ENCODE results near the gene INSIG1.

DNA sequence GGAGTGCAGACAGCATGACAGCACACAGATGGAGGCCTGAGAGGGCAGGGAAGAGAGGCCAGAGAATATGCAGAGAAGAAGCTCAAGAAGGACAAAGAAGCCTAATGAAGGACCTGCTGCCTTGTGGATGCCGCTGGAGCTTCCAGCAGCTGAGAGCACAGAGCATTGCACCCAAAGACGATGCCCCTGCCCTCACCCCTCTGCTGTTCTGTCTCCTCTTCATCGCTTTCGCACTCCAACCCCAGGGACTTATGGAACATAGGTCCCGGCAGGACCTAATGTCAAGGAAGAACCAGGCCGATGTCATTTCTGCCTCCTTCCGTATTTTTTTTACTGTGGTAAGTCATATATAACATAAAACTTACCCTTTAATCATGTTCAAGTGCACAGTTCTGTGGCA is 12.3 kb upstream of the INSIG1 start:
- TF ChIP-seq, protein P1, sequence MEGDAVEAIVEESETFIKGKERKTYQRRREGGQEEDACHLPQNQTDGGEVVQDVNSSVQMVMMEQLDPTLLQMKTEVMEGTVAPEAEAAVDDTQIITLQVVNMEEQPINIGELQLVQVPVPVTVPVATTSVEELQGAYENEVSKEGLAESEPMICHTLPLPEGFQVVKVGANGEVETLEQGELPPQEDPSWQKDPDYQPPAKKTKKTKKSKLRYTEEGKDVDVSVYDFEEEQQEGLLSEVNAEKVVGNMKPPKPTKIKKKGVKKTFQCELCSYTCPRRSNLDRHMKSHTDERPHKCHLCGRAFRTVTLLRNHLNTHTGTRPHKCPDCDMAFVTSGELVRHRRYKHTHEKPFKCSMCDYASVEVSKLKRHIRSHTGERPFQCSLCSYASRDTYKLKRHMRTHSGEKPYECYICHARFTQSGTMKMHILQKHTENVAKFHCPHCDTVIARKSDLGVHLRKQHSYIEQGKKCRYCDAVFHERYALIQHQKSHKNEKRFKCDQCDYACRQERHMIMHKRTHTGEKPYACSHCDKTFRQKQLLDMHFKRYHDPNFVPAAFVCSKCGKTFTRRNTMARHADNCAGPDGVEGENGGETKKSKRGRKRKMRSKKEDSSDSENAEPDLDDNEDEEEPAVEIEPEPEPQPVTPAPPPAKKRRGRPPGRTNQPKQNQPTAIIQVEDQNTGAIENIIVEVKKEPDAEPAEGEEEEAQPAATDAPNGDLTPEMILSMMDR (IDR thresholded peaks at IDR 0.05; ENCODE audit: extremely low read depth in 1 of 2, insufficient read depth in 1 of 2, low read depth in 1 of 2, low read length in 2 of 2), result no peak
- TF ChIP-seq POLR2A (IDR thresholded peaks at IDR 0.05; ENCODE audit: low read depth, low read length), result no peak
- no peak for TF ChIP-seq EZH2 (IDR thresholded peaks at IDR 0.05; ENCODE audit: borderline replicate concordance, low read depth, low read length, severe bottlenecking)
